Endometrium (tissue), 2 donors: Measurements from ENCODE around the gene NCAM1.
A peak's percentile ranks its signal among the peaks of the same experiment; 100 is the strongest.
"Not testable (repeated sequence)": the region's sequence is repeated elsewhere in the genome, so short reads cannot be mapped to it uniquely, and the experiment has no call there.

Experiments
- FAIRE-seq: peaks from 2 replicates; lab custom pipeline; 2012; peaks lifted over from hg19 to GRCh38; lab: Jason Lieb, UNC
- donor health status: control.
- donor health status: control.

NCAM1 gene

GRCh38 chr11:113021111-113021510 is 59.9 kb downstream of the NCAM1 start:
- no peak for FAIRE-seq

DNA sequence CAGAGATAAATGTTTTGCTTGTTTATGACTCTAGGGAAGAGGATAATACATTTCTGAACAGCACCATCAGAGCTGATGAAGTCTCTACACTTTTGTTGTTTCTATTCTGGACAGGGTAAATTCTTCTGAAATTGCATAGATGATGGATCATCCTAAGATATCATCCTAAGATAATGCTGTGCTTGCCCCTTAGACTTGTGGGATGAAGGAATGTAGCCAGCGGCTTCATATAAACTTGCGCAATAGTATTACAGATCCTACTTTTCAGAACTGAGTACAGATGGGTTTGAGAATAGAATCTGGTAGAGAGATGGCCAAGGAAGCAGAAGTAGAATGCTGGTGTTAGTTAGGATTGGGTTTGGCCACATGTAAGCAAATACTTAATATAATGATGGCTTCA is 61.0 kb downstream of the NCAM1 start:
- no peak for FAIRE-seq

GRCh38 chr11:113023228-113023627 is 62.0 kb downstream of the NCAM1 start:
- no peak for FAIRE-seq

- no peak for FAIRE-seq
Observed at GRCh38 chr11:113023986-113024385, 62.8 kb downstream of the NCAM1 start.

- no peak for FAIRE-seq
Observed at GRCh38 chr11:113026778-113027177, 65.6 kb downstream of the NCAM1 start.

DNA sequence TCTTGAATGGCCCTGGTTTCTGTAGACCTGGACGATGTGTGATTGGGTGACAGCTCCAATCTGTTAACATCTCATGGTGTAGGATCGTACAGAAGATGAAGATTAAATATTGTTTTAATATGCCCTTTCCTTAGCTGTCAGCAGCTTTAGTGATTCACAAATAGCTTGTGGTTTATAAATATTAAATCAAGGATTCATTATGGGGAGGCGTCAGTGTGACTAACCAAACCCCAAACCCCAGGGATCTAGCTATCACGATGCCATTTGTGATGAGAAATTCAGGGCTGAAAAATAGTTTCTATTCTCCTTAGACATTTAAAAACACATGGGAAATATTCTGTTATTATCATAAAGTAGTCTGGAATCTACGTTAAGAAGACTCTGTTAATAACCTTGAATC is 73.4 kb downstream of the NCAM1 start:
- FAIRE-seq = no peak

DNA sequence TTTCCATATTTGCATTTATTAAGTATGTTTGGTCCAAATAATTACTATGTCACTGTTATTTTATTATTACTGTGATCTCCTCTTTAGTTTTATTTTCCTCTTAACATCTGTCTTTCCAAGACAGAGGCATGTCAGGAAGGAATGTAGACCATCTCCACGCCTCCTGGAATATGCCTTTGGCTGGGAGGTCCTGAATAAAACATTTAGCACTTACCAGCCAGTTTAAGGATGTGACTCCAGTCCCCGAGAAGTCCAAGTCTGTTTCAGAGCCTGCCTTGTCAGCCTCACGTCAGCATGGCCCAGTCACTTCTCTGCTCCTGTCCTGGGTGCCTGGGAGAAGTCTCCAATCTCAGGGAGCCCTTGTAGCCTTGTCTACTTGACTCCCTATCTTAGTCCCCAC is 74.5 kb downstream of the NCAM1 start:
- no peak for FAIRE-seq

GRCh38 chr11:113043698-113044097 is 82.5 kb downstream of the NCAM1 start:
- FAIRE-seq = no peak

DNA sequence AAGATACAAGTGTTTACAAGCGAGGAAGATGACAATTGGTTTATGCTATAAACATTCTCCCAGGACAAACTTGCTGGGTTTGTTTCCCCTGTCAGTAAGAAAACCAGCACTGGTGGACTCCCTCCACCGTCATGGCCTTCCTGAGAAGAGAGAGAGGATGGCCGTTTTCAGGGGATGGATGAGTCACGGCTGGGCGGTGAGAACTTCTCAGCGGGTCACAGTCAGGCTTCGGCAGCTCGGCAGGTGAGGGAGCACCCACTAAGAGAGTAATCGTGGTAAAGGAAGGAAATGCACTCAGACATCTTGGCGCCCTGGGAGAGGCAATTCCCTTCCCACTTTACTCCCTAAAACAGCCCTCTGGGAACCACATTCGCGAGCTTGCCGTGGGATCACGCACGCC is 83.9 kb downstream of the NCAM1 start:
- no peak for FAIRE-seq

GRCh38 chr11:113046866-113047265 is 85.6 kb downstream of the NCAM1 start:
- no peak for FAIRE-seq

DNA sequence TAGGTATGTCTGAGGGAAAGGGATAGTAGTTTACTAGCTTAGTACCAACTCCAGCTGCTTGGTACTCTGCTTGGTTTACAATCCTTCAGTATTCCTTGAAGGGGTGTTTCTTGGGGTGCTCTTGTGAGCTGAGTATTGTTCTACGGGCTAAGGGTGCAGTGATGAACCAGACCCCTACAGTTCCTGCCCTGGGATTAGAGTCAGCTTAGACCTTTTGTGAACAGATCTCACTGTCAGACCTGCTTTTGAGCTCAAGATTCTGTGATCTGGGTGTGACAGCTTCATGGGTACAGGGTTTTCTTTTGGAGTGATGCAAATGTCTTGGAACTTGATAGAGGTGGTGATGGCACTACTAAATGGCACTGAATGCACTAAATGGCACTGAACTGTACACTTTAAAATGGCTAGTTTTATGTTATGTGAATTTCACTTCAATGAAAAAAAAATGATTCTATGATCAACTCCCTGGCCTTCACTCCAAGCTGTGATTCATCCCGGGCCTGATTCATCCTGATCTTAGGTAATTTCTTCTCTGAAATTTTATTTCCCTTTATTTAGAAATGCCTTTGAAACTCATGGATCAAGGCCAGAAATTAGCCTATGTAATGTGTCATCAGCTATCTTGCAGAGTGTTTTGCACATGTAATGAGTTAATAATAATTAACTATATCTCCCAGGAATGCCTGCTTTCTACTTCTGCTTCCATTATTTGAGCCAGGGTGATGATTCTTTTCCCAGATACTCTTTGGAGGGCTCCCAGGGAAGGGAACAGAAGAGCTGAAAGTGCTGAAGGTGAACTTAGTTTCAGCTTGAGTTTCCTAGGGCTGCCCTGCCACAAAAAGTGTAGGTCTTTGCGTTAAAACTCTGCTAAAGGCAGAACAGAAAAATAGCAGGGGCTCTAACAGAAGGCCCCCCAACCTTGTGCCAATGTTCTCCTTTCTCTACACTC is 87.9 kb downstream of the NCAM1 start:
- FAIRE-seq = no peak

DNA sequence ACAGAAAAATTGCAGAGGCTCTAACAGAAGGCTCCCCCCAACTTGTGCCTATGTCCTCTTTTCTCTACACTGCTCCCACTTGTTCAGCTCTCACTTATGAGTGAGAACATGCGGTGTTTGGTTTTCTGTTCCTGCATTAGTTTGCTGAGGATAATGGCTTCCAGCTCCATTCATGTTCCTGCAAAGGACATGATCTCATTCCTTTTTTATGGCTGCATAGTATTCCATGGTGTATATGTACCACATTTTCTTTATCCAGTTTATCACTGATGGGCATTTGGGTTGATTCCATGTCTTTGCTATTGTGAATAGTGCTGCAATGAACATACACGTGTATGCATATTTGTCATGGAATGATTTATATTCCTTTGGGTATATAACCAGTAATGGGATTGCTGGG is 91.8 kb downstream of the NCAM1 start:
- FAIRE-seq = not testable (repeated sequence)

DNA sequence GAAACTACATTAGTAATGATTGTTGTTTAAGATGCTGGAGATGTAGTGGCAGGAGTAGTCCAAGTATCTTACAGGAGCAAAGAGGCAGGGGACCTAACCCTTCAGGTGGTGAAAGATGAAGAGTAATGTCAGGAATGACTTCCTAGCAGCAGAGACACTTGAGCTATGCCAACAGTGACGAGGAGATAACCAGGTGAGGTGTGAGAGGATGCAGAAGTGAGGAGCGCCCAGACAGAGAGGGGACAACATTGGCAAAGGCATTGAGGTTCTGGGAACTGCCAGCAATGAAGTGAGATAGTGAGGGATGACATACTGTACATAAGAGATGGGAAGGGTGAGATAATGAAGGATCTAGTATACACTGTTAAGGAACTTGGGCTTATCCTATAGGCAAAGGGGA is 95.8 kb downstream of the NCAM1 start:
- FAIRE-seq = no peak

DNA sequence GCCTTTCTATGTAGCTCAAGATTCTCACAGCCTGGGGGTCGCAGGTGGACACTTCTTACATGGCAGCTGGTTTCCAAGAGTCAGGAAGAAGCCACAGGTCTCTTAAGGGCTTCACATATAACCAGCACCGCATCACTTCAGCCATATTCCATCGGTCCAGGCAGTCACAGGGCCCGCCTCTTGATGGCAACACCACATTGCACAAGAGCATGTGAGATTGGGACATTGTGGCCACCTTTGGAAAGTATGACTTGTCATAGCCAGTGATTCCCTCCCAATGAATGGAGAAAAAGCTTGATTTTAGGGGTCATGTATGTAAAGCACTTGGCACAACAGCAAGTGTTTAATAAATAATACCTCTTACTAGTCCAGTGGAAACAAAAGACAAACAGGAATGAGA is 98.3 kb downstream of the NCAM1 start:
- FAIRE-seq = no peak

- no peak for FAIRE-seq
Observed at GRCh38 chr11:113065330-113065729, 104.1 kb downstream of the NCAM1 start.

DNA sequence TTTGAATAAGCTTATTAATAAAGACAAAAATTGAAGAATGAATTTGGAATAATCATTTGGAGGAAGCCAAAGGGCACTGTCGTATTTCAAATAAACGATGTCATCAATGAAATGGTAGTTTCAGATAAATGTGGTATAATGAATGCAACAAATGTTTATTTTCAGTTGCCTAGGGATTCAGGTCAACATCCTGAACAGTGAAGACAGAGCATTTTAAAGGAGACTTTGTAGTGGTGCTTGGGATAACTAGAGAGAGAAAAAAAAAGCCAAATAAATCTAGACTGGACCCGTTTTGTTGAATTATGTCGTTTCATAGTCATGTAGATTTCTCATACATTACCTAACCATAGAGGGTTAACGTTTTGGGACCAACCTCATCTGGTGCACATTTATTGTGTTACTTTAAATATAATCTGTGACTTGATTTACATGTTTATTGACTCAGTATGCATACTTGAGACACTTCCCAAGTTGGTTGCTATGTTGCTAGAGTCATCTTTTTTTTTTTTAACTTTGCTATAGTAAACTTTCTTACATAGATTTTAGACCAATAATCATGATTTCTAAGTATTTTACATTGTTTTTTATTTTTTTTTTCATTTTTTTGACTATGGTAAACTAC is 111.1 kb downstream of the NCAM1 start:
- peak; percentile 37 for FAIRE-seq

GRCh38 chr11:113073290-113073953 is 112.2 kb downstream of the NCAM1 start:
- no peak for FAIRE-seq

DNA sequence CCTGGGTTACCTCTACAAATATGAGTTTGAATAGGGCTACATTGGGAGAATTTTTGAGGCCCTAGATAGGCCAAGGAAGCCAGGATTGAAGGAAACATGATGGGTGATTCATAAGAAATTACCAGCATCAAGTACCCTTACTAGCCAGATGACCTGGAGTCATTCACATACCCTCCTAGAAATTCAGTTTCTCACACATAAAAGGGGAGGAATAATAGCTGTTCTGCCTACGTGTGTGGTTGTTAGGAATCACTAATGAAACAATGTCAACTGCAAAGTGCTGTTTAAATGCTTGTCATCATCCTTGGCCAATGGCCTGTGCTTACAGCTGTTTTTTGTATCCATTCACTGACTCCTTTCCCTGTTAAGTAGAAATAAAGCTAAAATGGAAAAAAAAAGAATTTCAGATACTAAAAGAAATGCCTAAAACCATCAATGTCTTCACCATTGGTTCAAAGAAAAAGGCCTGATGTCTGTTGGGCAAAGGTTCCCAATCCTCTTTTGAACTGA is 114.4 kb downstream of the NCAM1 start:
- FAIRE-seq = no peak

GRCh38 chr11:113077379-113077778 is 116.2 kb downstream of the NCAM1 start:
- FAIRE-seq = no peak

GRCh38 chr11:113082341-113082955 is 121.2 kb downstream of the NCAM1 start:
- no peak for FAIRE-seq

- no peak for FAIRE-seq
Observed at GRCh38 chr11:113083571-113083970, 122.4 kb downstream of the NCAM1 start.

DNA sequence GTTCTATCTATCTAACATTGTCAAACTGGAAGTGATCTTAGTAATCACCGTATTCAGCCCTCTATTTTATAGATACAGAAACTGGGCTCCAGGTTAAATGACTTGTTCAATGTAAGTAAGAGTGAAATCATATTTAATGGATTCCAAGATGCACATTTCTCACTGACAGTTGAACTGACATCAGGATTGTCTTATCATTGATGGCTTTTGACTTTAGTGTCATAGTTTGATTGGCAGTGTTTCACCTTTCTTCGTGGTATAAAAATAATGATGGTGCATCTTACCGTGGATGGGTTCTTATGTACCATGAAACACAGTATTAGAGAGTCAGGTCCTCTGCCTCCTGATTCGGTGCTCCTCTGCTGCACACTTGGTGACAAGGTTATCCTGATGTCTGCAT is 123.1 kb downstream of the NCAM1 start:
- no peak for FAIRE-seq
